Osteoblast (primary cell): ENCODE data around the gene TBRG4. TPM values are rescaled to one million over a fixed set of nuclear protein-coding genes. Genes with fewer than 3 reads are reported as not detected.
A peak's percentile ranks its signal among the peaks of the same experiment; 100 is the strongest.

Source experiments
- DNase-seq: peaks from one replicate; pipeline ENCODE4 v3.0.0; 2011; ENCODE audit warnings: low spot score, mixed read lengths; ENCODE audit not compliant: insufficient read length; ENCODE audit errors: missing footprints
- H2AFZ ChIP-seq: 2 replicates; pipeline ENCODE4 v1.6.0; 2011; ENCODE audit warnings: mild to moderate bottlenecking, low read length
- H3K27ac ChIP-seq: 2 replicates; pipeline ENCODE4 v1.5.1; 2011; ENCODE audit warnings: mild to moderate bottlenecking, low read depth, low read length, moderate library complexity
- H3K27me3 ChIP-seq: 2 replicates; pipeline ENCODE4 v1.6.0; 2012; ENCODE audit warnings: mild to moderate bottlenecking, control low read depth, inconsistent platforms, low read length, moderate library complexity; ENCODE audit not compliant: insufficient read depth
- H3K36me3 ChIP-seq: 2 replicates; pipeline ENCODE4 v1.5.1; 2011; ENCODE audit warnings: mild to moderate bottlenecking, low read length, control low read depth, moderate library complexity; ENCODE audit not compliant: insufficient read depth
- H3K4me1 ChIP-seq: 2 replicates; pipeline ENCODE4 v1.5.1; 2011; ENCODE audit warnings: mild to moderate bottlenecking, low read length, control low read depth, moderate library complexity; ENCODE audit not compliant: insufficient read depth
- H3K4me2 ChIP-seq: 2 replicates; pipeline ENCODE4 v1.6.0; 2011; ENCODE audit warnings: mild to moderate bottlenecking, low read length; ENCODE audit not compliant: insufficient read depth
- H3K4me3 ChIP-seq: fragments of 200-600 bp; sonication (generic); 3 replicates; pipeline ENCODE4 v1.5.1; 2012; ENCODE audit warnings: mild to moderate bottlenecking, low read length, inconsistent platforms; ENCODE audit not compliant: insufficient read depth
- H3K79me2 ChIP-seq: 2 replicates; pipeline ENCODE4 v1.6.0; 2012; ENCODE audit warnings: mild to moderate bottlenecking, low read length, control low read depth, inconsistent platforms; ENCODE audit not compliant: insufficient read depth
- H3K9me3 ChIP-seq: 2 replicates; pipeline ENCODE4 v1.5.1; 2011; ENCODE audit warnings: low read depth, low read length, control low read depth
- H4K20me1 ChIP-seq: 2 replicates; pipeline ENCODE4 v1.6.0; 2012; ENCODE audit warnings: mild to moderate bottlenecking, low read length, control low read depth; ENCODE audit not compliant: insufficient read depth
- total RNA-seq: library from RNA; depleted of rRNA; stranded (reverse); fragments of >200 nt; gene quantifications from 2 replicates; pipeline ENCODE4 v1.2.3, GENCODE V29; 2012
- TF ChIP-seq, protein P1 (sequence below): IDR thresholded peaks from 2 replicates; pipeline ENCODE4 v1.5.1; 2011; ENCODE audit warnings: mild to moderate bottlenecking, low read depth, low read length, moderate library complexity; ENCODE audit errors: extremely low read depth

TBRG4 gene
- total RNA-seq, 1 donor = 43.1 TPM

DNA sequence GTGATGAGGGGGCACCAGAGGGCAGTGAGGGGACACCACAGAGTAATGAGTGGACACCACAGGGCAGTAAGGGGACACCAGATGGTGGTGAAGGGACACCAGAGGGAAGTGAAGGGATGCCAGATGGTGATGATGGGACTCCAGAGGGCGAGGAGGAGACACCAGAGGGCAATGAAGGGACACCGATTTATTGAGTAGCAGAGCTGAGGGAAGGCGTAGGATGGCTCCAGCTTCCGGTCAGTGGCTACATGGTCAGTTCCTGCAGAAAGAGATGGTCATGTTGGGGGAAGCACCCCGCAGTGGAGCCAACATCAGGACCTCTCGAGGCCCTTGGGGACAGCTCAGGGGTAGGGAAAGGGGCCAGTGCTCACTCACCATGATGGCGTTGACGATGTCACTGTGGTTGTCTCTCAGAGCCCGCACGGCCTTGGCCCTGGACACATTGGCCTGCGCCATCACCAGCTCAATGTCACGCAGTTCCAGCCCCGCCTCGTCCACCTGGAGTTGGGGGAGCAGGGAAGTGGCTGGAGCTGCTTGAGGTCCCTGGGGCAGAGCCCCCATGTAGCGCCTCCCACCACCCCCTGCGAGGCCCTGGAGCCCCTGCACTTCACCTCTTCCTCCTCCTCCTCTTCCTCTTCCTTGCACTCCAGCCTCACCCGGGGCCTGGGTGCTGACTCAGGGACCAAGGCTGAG lies 31.1 kb downstream of the TBRG4 start:
- Histone ChIP-seq H3K4me2 (no peak overlapping the region), H3K27me3 (no peaks in the 10 kb centered on the region), H2AFZ (no peak overlapping the region), H3K9me3 (no peaks in the 10 kb centered on the region), H3K27ac (no peak overlapping the region), H4K20me1 (peaks cover 3% of the 10 kb centered on the region), H3K4me1 (no peaks in the 10 kb centered on the region), H3K4me3 (no peak overlapping the region), H3K36me3 (peaks cover 10% of the 10 kb centered on the region), H3K79me2 (no peaks in the 10 kb centered on the region)
- TF ChIP-seq, protein P1, sequence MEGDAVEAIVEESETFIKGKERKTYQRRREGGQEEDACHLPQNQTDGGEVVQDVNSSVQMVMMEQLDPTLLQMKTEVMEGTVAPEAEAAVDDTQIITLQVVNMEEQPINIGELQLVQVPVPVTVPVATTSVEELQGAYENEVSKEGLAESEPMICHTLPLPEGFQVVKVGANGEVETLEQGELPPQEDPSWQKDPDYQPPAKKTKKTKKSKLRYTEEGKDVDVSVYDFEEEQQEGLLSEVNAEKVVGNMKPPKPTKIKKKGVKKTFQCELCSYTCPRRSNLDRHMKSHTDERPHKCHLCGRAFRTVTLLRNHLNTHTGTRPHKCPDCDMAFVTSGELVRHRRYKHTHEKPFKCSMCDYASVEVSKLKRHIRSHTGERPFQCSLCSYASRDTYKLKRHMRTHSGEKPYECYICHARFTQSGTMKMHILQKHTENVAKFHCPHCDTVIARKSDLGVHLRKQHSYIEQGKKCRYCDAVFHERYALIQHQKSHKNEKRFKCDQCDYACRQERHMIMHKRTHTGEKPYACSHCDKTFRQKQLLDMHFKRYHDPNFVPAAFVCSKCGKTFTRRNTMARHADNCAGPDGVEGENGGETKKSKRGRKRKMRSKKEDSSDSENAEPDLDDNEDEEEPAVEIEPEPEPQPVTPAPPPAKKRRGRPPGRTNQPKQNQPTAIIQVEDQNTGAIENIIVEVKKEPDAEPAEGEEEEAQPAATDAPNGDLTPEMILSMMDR = no peak
- peak; percentile 83 for DNase-seq

- Histone ChIP-seq H3K4me1 (no peaks in the 10 kb centered on the region), H3K4me2 (no peak overlapping the region), H4K20me1 (peaks cover 15% of the 10 kb centered on the region), H3K4me3 (no peak overlapping the region), H3K27me3 (no peaks in the 10 kb centered on the region), H3K27ac (no peak overlapping the region), H3K79me2 (no peaks in the 10 kb centered on the region), H3K9me3 (no peaks in the 10 kb centered on the region), H3K36me3 (peaks cover 31% of the 10 kb centered on the region), H2AFZ (no peak overlapping the region)
- TF ChIP-seq, protein P1 = no peak
- no peak for DNase-seq
Observed at GRCh38 chr7:45078125-45078681, 33.3 kb downstream of the TBRG4 start.

- Histone ChIP-seq H3K36me3 (peaks cover 31% of the 10 kb centered on the region), H3K4me3 (no peak overlapping the region), H3K9me3 (no peaks in the 10 kb centered on the region), H3K27ac (no peak overlapping the region), H3K79me2 (no peaks in the 10 kb centered on the region), H4K20me1 (peaks cover 21% of the 10 kb centered on the region), H3K4me2 (no peak overlapping the region), H3K27me3 (no peaks in the 10 kb centered on the region), H2AFZ (no peak overlapping the region), H3K4me1 (no peaks in the 10 kb centered on the region)
- no peak for DNase-seq
- TF ChIP-seq, protein P1 = no peak
Observed at GRCh38 chr7:45077579-45077978, 33.9 kb downstream of the TBRG4 start.

DNA sequence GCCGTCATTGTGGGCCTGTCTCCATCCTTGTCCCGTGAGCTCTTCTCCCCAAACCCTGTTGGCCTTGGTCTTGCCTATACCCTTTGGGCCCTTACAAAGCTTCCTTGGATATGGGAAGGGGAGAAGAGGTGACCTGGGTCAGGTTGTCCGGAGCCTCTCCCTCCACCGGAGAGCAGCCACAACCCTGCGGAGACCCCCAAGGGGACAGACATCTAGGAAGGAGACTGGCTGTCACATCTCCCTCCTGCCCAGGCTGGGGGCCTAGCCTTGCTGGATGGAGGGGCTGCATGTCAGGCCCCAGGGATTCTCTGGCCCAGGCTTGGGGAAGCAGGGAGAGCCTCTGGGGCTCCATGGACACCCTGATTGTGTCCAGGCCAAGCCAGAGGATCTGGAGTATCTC lies 34.6 kb downstream of the TBRG4 start:
- H3K4me3 ChIP-seq = no peak overlapping the region
- peaks cover 21% of the 10 kb centered on the region for H4K20me1 ChIP-seq
- TF ChIP-seq, protein P1 = no peak
- no peaks in the 10 kb centered on the region for H3K9me3 ChIP-seq
- no peaks in the 10 kb centered on the region for H3K4me1 ChIP-seq
- no peak overlapping the region for H3K27ac ChIP-seq
- no peaks in the 10 kb centered on the region for H3K27me3 ChIP-seq
- H3K36me3 ChIP-seq = peaks cover 31% of the 10 kb centered on the region
- no peak for DNase-seq
- no peak overlapping the region for H2AFZ ChIP-seq
- no peaks in the 10 kb centered on the region for H3K79me2 ChIP-seq
- H3K4me2 ChIP-seq = no peak overlapping the region
